HepG2 (cell line): Measurements from ENCODE around the gene PADI6. TPM values are rescaled to one million over a fixed set of nuclear protein-coding genes. Genes with fewer than 3 reads are reported as not detected.
A peak's percentile ranks its signal among the peaks of the same experiment; 100 is the strongest.

Source experiments
- ATAC-seq: fragments of 200-7000 bp; cut with Tn5 transposase; 3 replicates; pipeline ENCODE4 v1.9.1; 2020; ENCODE audit warnings: mild to moderate bottlenecking, moderate library complexity
- BruUV-seq: library from RNA; stranded (reverse); fragments of 400-500 nt; replicated peaks from 2 replicates; lab custom pipeline; 2021; lab: Mats Ljungman, UMichigan
- CTCF ChIA-PET: fragments of 300-600 bp; formaldehyde crosslinking; extraction: SDS; loops from one replicate; lab custom pipeline; 2021; ENCODE audit warnings: low total read pairs, inconsistent platforms, low intra/inter-chr PET ratio; lab: Yijun Ruan, JAX
- POLR2A ChIA-PET: fragments of 350-600 bp; sonication (Branson Sonifier 250); formaldehyde crosslinking; loops from one replicate; lab custom pipeline; 2020; ENCODE audit warnings: antibody characterized with exemption, inconsistent platforms; lab: Yijun Ruan, JAX
- DNase-seq: peaks from one replicate; pipeline ENCODE4 v3.0.0-alpha.2; 2015; ENCODE audit warnings: low spot score
- FAIRE-seq: peaks from 3 replicates; lab custom pipeline; 2011; peaks lifted over from hg19 to GRCh38; lab: Jason Lieb, UNC
- H2AFZ ChIP-seq: one replicate; pipeline ENCODE4 v1.6.1; 2011; ENCODE audit warnings: low read length, inconsistent platforms
- H3K27ac ChIP-seq: fragments of 300-600 bp; 3 replicates; pipeline ENCODE4 v1.8.0; 2011; ENCODE audit warnings: mixed run types, mild to moderate bottlenecking, mixed read lengths, low read length, inconsistent platforms; ENCODE audit not compliant: insufficient read depth; ENCODE audit errors: extremely low read length
- H3K27me3 ChIP-seq, 2 experiments: fragments of 200-600 bp in 1 of 2; 2 replicates in 1 of 2; 3 replicates in 1 of 2; pipeline versions ENCODE4 v1.6.0 to v1.8.0; 2011; ENCODE audit warnings: low read length in 2 of 2, mild to moderate bottlenecking in 2 of 2, moderate library complexity in 2 of 2, inconsistent platforms in 1 of 2; ENCODE audit not compliant: insufficient read depth in 2 of 2, control insufficient read depth in 1 of 2
- H3K36me3 ChIP-seq, 2 experiments: fragments of 200-600 bp in 1 of 2; replicated peaks in 1 of 2; 2 replicates in 1 of 2; 3 replicates in 1 of 2; pipeline versions ENCODE4 v1.5.1 to v1.8.0; 2011; ENCODE audit warnings: low read length in 2 of 2, inconsistent platforms in 1 of 2; ENCODE audit not compliant: insufficient read depth in 2 of 2, control insufficient read depth in 1 of 2
- H3K4me1 ChIP-seq: 2 replicates; pipeline ENCODE4 v1.5.1; 2012; ENCODE audit warnings: low read length, inconsistent platforms; ENCODE audit not compliant: insufficient read depth
- H3K4me2 ChIP-seq: 2 replicates; pipeline ENCODE4 v1.6.0; 2011; ENCODE audit warnings: low read depth, low read length, inconsistent platforms
- H3K4me3 ChIP-seq, 3 experiments: fragments of 200-600 bp in 1 of 3; sonication (generic), shearing (Covaris generic) in 1 of 3; replicated peaks in 1 of 3; 2 replicates each; pipeline ENCODE4 v1.5.1; 2011 to 2016; ENCODE audit warnings: low read length in 3 of 3, inconsistent platforms in 2 of 3, low read depth in 2 of 3, mild to moderate bottlenecking in 2 of 3, control low read depth in 1 of 3, mixed read lengths in 1 of 3; ENCODE audit not compliant: insufficient read depth in 1 of 3
- H3K79me2 ChIP-seq: one replicate; pipeline ENCODE4 v1.6.1; 2011; ENCODE audit warnings: low read length, inconsistent platforms; ENCODE audit not compliant: insufficient read depth
- H3K9ac ChIP-seq: 2 replicates; pipeline ENCODE4 v1.6.0; 2011; ENCODE audit warnings: mild to moderate bottlenecking, low read depth, low read length, inconsistent platforms; ENCODE audit not compliant: insufficient read depth
- H3K9me3 ChIP-seq: 2 replicates; pipeline ENCODE4 v1.5.1; 2012; ENCODE audit warnings: mild to moderate bottlenecking, low read length
- H4K20me1 ChIP-seq: 2 replicates; pipeline ENCODE4 v1.6.0; 2011; ENCODE audit warnings: inconsistent platforms, mild to moderate bottlenecking, low read length, moderate library complexity; ENCODE audit not compliant: insufficient read depth
- AHR ChIP-seq: IDR thresholded peaks from 2 replicates; pipeline ENCODE4 v1.6.1; 2018; ENCODE audit warnings: missing genetic modification reagents, missing compliant biosample characterization
- ATAD3A ChIP-seq: sonication (generic); formaldehyde crosslinking; IDR thresholded peaks from 2 replicates; pipeline ENCODE4 v1.4.0; 2020; ENCODE audit warnings: missing genetic modification reagents
- HMG20B ChIP-seq: conservative IDR thresholded peaks from 2 replicates; pipeline ENCODE4 v1.6.1; 2016; ENCODE audit warnings: missing genetic modification reagents, missing compliant biosample characterization
- HOXA3 ChIP-seq: sonication (generic); formaldehyde crosslinking; IDR thresholded peaks from 2 replicates; pipeline ENCODE4 v1.5.0; 2020; ENCODE audit warnings: missing genetic modification reagents
- IRF2 ChIP-seq: IDR thresholded peaks from 2 replicates; pipeline ENCODE4 v1.6.1; 2018; ENCODE audit warnings: missing genetic modification reagents, missing compliant biosample characterization
- RBM22 ChIP-seq: fragments of 200-400 bp; formaldehyde crosslinking; optimal IDR thresholded peaks from 2 replicates; pipeline ENCODE3; 2017; ENCODE audit warnings: mild to moderate bottlenecking, low read length, moderate library complexity
- RFX1 ChIP-seq: fragments of 450-650 bp; IDR thresholded peaks from 2 replicates; pipeline ENCODE4 v1.6.1; 2017
- SMAD9 ChIP-seq: sonication (generic); formaldehyde crosslinking; IDR thresholded peaks from 2 replicates; pipeline ENCODE4 v1.5.1; 2020; ENCODE audit warnings: mild to moderate bottlenecking, missing genetic modification reagents
- SP2 ChIP-seq: sonication (generic); formaldehyde crosslinking; IDR thresholded peaks from 2 replicates; pipeline ENCODE4 v1.5.1; 2020; ENCODE audit warnings: mild to moderate bottlenecking, missing genetic modification reagents
- THRA ChIP-seq: sonication (generic); formaldehyde crosslinking; IDR thresholded peaks from 2 replicates; pipeline ENCODE4 v1.4.0; 2020; ENCODE audit warnings: missing genetic modification reagents, borderline replicate concordance
- ZBTB42 ChIP-seq: sonication (generic); formaldehyde crosslinking; IDR thresholded peaks from 2 replicates; pipeline ENCODE4 v1.5.0; 2020; ENCODE audit warnings: mild to moderate bottlenecking, missing genetic modification reagents
- ZNF724P ChIP-seq: sonication (generic); formaldehyde crosslinking; IDR thresholded peaks from 2 replicates; pipeline ENCODE4 v1.8.0; 2022; ENCODE audit warnings: missing genetic modification reagents, borderline replicate concordance
- WGBS: methylation state at CpG from one replicate; pipeline ENCODE4 v1.1.6; 2017; ENCODE audit warnings: low lambda C conversion rate; 5-methylcytosine and 5-hydroxymethylcytosine counted together
- in situ Hi-C: cut with HindIII; loops from 2 replicates; pipeline ENCODE4 v1.10.0; 2017; ENCODE audit warnings: low pct_unique_long_range_greater_than_20kb; ENCODE audit not compliant: extremely low pct_ligation_motif_present
- intact Hi-C: fragments of 100-400 bp; cut with micrococcal nuclease; formaldehyde crosslinking; loops from one replicate; pipeline ENCODE4 v1.10.0; 2022; ENCODE audit not compliant: unreplicated experiment
- polyA plus RNA-seq, 8 experiments: library from polyadenylated mRNA; depleted of rRNA in 3 of 8; stranded (reverse) in 7 of 8; unstranded in 1 of 8; fragments of >200 nt; fragmentation: Illumina TruSeq in 4 of 8; extraction: Trizol in 4 of 8; gene quantifications; 2 replicates each; pipeline versions ENCODE4 v1.2.1 to v1.2.3, GENCODE V29; 2011 to 2016; ENCODE audit warnings: low read depth in 4 of 8, missing spikeins in 1 of 8, mixed read lengths in 1 of 8; ENCODE audit not compliant: insufficient read depth in 1 of 8
- total RNA-seq, 5 experiments: library from RNA; depleted of rRNA; stranded (reverse); fragments of >200 nt; fragmentation: Illumina TruSeq; extraction: Trizol; gene quantifications; 2 replicates each; pipeline ENCODE4 v1.2.3, GENCODE V29; 2016; ENCODE audit warnings: low read depth in 1 of 5
- TF ChIP-seq, protein P1 (sequence below): sonication (generic); formaldehyde crosslinking; IDR thresholded peaks from 2 replicates; pipeline ENCODE4 v1.8.1; 2023; ENCODE audit warnings: mild to moderate bottlenecking, missing genetic modification reagents
- TF ChIP-seq, protein P2 (sequence below): sonication (generic); formaldehyde crosslinking; IDR thresholded peaks from 2 replicates; pipeline ENCODE4 v1.5.0; 2020; ENCODE audit warnings: mild to moderate bottlenecking, missing genetic modification reagents
- TF ChIP-seq, protein P3 (sequence below): sonication (generic); formaldehyde crosslinking; IDR thresholded peaks from 2 replicates; pipeline ENCODE4 v1.4.0; 2020; ENCODE audit warnings: mild to moderate bottlenecking, missing genetic modification reagents

The PADI6 gene
- total and polyA plus RNA-seq, 2 of the 13 experiments (the other 11 are each of a cell fraction or from before 2014, with no cell fraction given): not detected

DNA sequence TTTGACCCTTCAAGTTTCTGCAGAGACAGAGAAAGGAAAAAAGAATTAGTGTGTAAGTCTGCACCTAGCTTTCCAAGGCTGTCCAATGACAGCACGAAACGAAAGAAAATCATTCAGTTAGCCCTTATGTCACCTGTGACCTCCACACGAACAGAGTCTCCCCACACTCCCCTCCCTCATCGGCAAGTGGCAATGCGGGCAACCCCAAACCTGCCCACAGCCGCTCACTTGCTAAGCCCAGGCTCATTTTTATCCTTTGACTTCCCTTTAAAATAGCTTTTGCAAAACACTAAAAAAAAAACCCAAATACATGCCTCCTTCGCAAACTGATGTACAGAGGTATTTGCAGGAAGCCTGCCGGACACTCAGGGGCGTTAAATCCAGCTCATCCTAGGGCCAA is 57.2 kb downstream of the PADI6 start:
- H3K4me1 ChIP-seq: peaks cover 20% of the 10 kb centered on the region
- no peak overlapping the region for H3K27ac ChIP-seq
- H3K36me3 ChIP-seq: peaks cover 39 to 77% of the 10 kb centered on the region in 2 experiments
- ATAC-seq (no peak), FAIRE-seq (no peak), DNase-seq (no peak)
- no peak overlapping the region for H3K4me2 ChIP-seq
- no peak overlapping the region for H2AFZ ChIP-seq
- intact Hi-C loops: no loop called here
- 93% methylated on average over 9 of the region's 9 CpGs for WGBS
- H3K9me3 ChIP-seq: no peaks in the 10 kb centered on the region
- peaks cover 23% of the 10 kb centered on the region for H3K79me2 ChIP-seq
- H3K27me3 ChIP-seq: no peaks in the 10 kb centered on the region
- in situ Hi-C loops: no loop called here
- no peak overlapping the region for H3K4me3 ChIP-seq
- no TSS peak for BruUV-seq
- POLR2A ChIA-PET: no interaction called here
- CTCF ChIA-PET: no interaction called here
- H4K20me1 ChIP-seq: peaks cover 28% of the 10 kb centered on the region
- TF ChIP-seq SP2: no peak
- peak; percentile 60 for TF ChIP-seq RBM22
- no peak for TF ChIP-seq ZNF724P (CRISPR knock-in tag)
- H3K9ac ChIP-seq: no peak overlapping the region

DNA sequence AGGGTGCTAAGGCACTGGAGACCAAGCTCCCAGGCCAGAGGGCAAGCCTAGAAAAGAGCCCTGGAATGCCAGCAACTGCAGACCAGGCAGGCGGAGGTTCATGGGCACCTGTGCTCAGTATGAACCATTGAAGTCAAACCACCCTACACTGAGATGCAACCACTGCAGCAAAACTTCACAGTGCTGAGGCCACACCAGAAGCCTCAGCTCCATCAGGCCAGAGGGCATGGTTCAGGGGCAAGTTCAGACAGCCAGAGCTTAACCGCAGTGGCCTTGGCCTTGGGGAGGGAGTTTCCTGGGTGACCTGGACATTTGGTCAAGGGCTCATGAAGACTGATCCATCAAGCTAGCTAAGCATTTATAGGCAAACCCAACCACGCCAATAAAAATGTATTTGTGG is 60.4 kb downstream of the PADI6 start:
- no peak overlapping the region for H3K9ac ChIP-seq
- no peak for DNase-seq
- 93% methylated on average over 2 of the region's 3 CpGs for WGBS
- ATAC-seq: peak; percentile 62
- in situ Hi-C loops (no loop called here), intact Hi-C loops (no loop called here)
- H3K4me3 ChIP-seq: no peak overlapping the region
- CTCF ChIA-PET: no interaction called here
- no peak for FAIRE-seq
- peaks cover 42% of the 10 kb centered on the region for H4K20me1 ChIP-seq
- H3K79me2 ChIP-seq: peaks cover 38% of the 10 kb centered on the region
- BruUV-seq: no TSS peak
- H3K27me3 ChIP-seq: no peaks in the 10 kb centered on the region
- H3K9me3 ChIP-seq: no peaks in the 10 kb centered on the region
- H3K27ac ChIP-seq: no peak overlapping the region
- peaks cover 20 to 67% of the 10 kb centered on the region in 2 experiments for H3K36me3 ChIP-seq
- H3K4me2 ChIP-seq: no peak overlapping the region
- H3K4me1 ChIP-seq: peaks cover 33% of the 10 kb centered on the region
- no peak overlapping the region for H2AFZ ChIP-seq
- POLR2A ChIA-PET: no interaction called here
- TF ChIP-seq HMG20B: no peak
- TF ChIP-seq, protein P1, sequence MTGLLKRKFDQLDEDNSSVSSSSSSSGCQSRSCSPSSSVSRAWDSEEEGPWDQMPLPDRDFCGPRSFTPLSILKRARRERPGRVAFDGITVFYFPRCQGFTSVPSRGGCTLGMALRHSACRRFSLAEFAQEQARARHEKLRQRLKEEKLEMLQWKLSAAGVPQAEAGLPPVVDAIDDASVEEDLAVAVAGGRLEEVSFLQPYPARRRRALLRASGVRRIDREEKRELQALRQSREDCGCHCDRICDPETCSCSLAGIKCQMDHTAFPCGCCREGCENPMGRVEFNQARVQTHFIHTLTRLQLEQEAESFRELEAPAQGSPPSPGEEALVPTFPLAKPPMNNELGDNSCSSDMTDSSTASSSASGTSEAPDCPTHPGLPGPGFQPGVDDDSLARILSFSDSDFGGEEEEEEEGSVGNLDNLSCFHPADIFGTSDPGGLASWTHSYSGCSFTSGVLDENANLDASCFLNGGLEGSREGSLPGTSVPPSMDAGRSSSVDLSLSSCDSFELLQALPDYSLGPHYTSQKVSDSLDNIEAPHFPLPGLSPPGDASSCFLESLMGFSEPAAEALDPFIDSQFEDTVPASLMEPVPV (CRISPR knock-in tag): no peak
- TF ChIP-seq SMAD9: no peak
- peak; percentile 35; the same call in 1 of the 2 replicates for TF ChIP-seq HOXA3 (CRISPR knock-in tag)
- TF ChIP-seq, protein P2, sequence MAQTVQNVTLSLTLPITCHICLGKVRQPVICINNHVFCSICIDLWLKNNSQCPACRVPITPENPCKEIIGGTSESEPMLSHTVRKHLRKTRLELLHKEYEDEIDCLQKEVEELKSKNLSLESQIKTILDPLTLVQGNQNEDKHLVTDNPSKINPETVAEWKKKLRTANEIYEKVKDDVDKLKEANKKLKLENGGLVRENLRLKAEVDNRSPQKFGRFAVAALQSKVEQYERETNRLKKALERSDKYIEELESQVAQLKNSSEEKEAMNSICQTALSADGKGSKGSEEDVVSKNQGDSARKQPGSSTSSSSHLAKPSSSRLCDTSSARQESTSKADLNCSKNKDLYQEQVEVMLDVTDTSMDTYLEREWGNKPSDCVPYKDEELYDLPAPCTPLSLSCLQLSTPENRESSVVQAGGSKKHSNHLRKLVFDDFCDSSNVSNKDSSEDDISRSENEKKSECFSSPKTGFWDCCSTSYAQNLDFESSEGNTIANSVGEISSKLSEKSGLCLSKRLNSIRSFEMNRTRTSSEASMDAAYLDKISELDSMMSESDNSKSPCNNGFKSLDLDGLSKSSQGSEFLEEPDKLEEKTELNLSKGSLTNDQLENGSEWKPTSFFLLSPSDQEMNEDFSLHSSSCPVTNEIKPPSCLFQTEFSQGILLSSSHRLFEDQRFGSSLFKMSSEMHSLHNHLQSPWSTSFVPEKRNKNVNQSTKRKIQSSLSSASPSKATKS (CRISPR knock-in tag): no peak
- no peak for TF ChIP-seq RFX1
- TF ChIP-seq, protein P3, sequence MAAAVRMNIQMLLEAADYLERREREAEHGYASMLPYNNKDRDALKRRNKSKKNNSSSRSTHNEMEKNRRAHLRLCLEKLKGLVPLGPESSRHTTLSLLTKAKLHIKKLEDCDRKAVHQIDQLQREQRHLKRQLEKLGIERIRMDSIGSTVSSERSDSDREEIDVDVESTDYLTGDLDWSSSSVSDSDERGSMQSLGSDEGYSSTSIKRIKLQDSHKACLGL (CRISPR knock-in tag): no peak
- TF ChIP-seq ZBTB42 (CRISPR knock-in tag): no peak
- no peak for TF ChIP-seq IRF2 (CRISPR knock-in tag)
- no peak for TF ChIP-seq AHR (CRISPR knock-in tag)
- peak; percentile 85; the same call in 1 of the 2 replicates for TF ChIP-seq THRA
- TF ChIP-seq ATAD3A: no peak
